Caco-2 (cell line): ENCODE data around the gene NDUFV1. TPM values are rescaled to one million over a fixed set of nuclear protein-coding genes. Genes with fewer than 3 reads are reported as not detected.

Experiments
- BruUV-seq: library from RNA; stranded (reverse); fragments of 400-500 nt; replicated peaks from 2 replicates; lab custom pipeline; 2021; lab: Mats Ljungman, UMichigan
- CTCF ChIA-PET: fragments of 300-600 bp; sonication (Branson Sonifier 250); formaldehyde crosslinking; loops from one replicate; lab custom pipeline; 2022; ENCODE audit warnings: antibody characterized with exemption; lab: Charles Lee
- POLR2A ChIA-PET: fragments of 300-600 bp; sonication (Branson Sonifier 250); formaldehyde crosslinking; loops from one replicate; lab custom pipeline; 2022; ENCODE audit warnings: antibody characterized with exemption; lab: Charles Lee
- DNase-seq, 2 experiments: peaks; one replicate each; pipeline versions ENCODE4 v3.0.0 to v3.0.0-alpha.2; 2020 to 2022
- H3K27me3 ChIP-seq: replicated peaks from 2 replicates; pipeline ENCODE4 v1.6.0; 2011; ENCODE audit warnings: low read length; ENCODE audit not compliant: control insufficient read depth, insufficient read depth
- H3K36me3 ChIP-seq: 2 replicates; pipeline ENCODE4 v1.5.1; 2011; ENCODE audit warnings: low read length; ENCODE audit not compliant: control insufficient read depth, insufficient read depth
- H3K4me1 ChIP-seq: fragments of 250-450 bp; sonication (Bioruptor Pico); 2 replicates; pipeline ENCODE4 v1.5.1; 2020; ENCODE audit warnings: mild to moderate bottlenecking
- H3K4me3 ChIP-seq: 2 replicates; pipeline ENCODE4 v1.5.1; 2011; ENCODE audit warnings: low read depth, mild to moderate bottlenecking, control low read depth, low read length
- H3K9me3 ChIP-seq: fragments of 250-450 bp; sonication (Bioruptor Pico); 2 replicates; pipeline ENCODE4 v1.5.1; 2020; ENCODE audit warnings: mild to moderate bottlenecking, moderate library complexity
- H3K27ac Mint-ChIP-seq: one replicate; pipeline ENCODE4 v1.8.0; 2022; ENCODE audit warnings: mixed read lengths; ENCODE audit not compliant: unreplicated experiment
- H3K27me3 Mint-ChIP-seq: one replicate; pipeline ENCODE4 v1.8.0; 2022; ENCODE audit warnings: mixed read lengths; ENCODE audit not compliant: insufficient read depth, unreplicated experiment
- H3K36me3 Mint-ChIP-seq: one replicate; pipeline ENCODE4 v1.8.0; 2022; ENCODE audit warnings: mild to moderate bottlenecking, mixed read lengths; ENCODE audit not compliant: insufficient read depth, unreplicated experiment
- H3K4me1 Mint-ChIP-seq: one replicate; pipeline ENCODE4 v1.8.0; 2022; ENCODE audit warnings: low read depth, mixed read lengths; ENCODE audit not compliant: unreplicated experiment
- H3K4me3 Mint-ChIP-seq: one replicate; pipeline ENCODE4 v1.8.0; 2022; ENCODE audit warnings: mild to moderate bottlenecking, moderate library complexity, mixed read lengths; ENCODE audit not compliant: unreplicated experiment
- H3K9me3 Mint-ChIP-seq: one replicate; pipeline ENCODE4 v1.8.0; 2022; ENCODE audit warnings: mixed read lengths; ENCODE audit not compliant: unreplicated experiment
- CTCF ChIP-seq, 2 experiments: fragments of 200-600 bp in 1 of 2; IDR thresholded peaks; 1 replicate in 1 of 2; 2 replicates in 1 of 2; pipeline versions ENCODE4 v1.5.1 to v1.8.0; 2011 to 2022; ENCODE audit warnings: antibody characterized with exemption in 1 of 2, control low read depth in 1 of 2, inconsistent platforms in 1 of 2, low read depth in 1 of 2, low read length in 1 of 2, mild to moderate bottlenecking in 1 of 2, moderate library complexity in 1 of 2; ENCODE audit not compliant: insufficient read depth in 1 of 2, severe bottlenecking in 1 of 2, unreplicated experiment in 1 of 2
- intact Hi-C: fragments of 100-400 bp; cut with micrococcal nuclease; formaldehyde crosslinking; loops from one replicate; pipeline ENCODE4 v1.10.0; 2022; ENCODE audit not compliant: unreplicated experiment
- total RNA-seq: library from RNA; stranded (reverse); gene quantifications from 2 replicates; pipeline ENCODE4 v1.2.3, GENCODE V29; 2022

NDUFV1 gene
- total RNA-seq, 1 experiment from 2014 or later = 358 TPM

DNA sequence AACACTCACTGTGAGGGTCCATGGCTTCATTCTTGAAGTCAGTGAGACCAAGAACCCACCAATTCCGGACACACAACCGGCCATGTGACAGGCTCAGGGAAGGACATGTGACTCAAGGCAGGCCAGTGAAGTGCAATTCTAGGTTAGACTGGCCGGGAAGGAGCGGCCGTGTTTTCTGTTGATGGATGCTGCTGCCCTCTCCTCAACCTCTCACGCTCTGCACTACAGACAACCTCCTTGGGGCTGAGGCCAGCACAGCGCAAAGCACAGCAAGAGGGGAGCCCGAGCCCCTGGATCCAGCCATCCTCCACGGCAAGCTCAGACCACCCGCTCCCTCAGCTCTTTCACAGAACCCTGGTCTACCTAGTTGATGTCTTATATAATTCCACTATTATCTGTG lies 20.2 kb downstream of the NDUFV1 start:
- Histone ChIP-seq H3K4me1 (peaks cover 11% of the 10 kb centered on the region), H3K4me3 (no peak overlapping the region), H3K27me3 (no peaks in the 10 kb centered on the region), H3K9me3 (no peaks in the 10 kb centered on the region), H3K36me3 (no peaks in the 10 kb centered on the region)
- CTCF ChIA-PET = interaction anchor here (0.6 to 1.2 kb wide), 5 partner anchors 13 to 245 kb away, joined by 3 to 5 read pairs (median 3); no protein-coding TSS in a partner anchor
- H3K36me3 Mint-ChIP-seq = peaks cover 25% of the 10 kb centered on the region
- H3K4me3 Mint-ChIP-seq = no peak overlapping the region
- no peak overlapping the region for H3K27ac Mint-ChIP-seq
- no peak for TF ChIP-seq CTCF (IDR thresholded peaks at IDR 0.05; ENCODE audit: insufficient read depth in 1 of 2, low read depth in 1 of 2, low read length in 1 of 2, severe bottlenecking in 1 of 2, unreplicated experiment in 1 of 2)
- DNase-seq = no peak
- H3K27me3 Mint-ChIP-seq = no peaks in the 10 kb centered on the region
- intact Hi-C loops = no loop called here
- peaks cover 4% of the 10 kb centered on the region for H3K4me1 Mint-ChIP-seq
- POLR2A ChIA-PET = no interaction called here
- peaks cover 9% of the 10 kb centered on the region for H3K9me3 Mint-ChIP-seq
- no TSS peak for BruUV-seq

GRCh38 chr11:67627441-67627811 lies 20.7 kb downstream of the NDUFV1 start:
- Histone ChIP-seq H3K9me3 (no peaks in the 10 kb centered on the region), H3K4me3 (no peak overlapping the region), H3K27me3 (no peaks in the 10 kb centered on the region), H3K4me1 (peaks cover 11% of the 10 kb centered on the region), H3K36me3 (no peaks in the 10 kb centered on the region)
- BruUV-seq = no TSS peak
- CTCF ChIA-PET = interaction anchor here (0.7 to 1.0 kb wide), 3 partner anchors 72 to 246 kb away, joined by 3 read pairs; no protein-coding TSS in a partner anchor
- intact Hi-C loops = no loop called here
- H3K9me3 Mint-ChIP-seq = peaks cover 9% of the 10 kb centered on the region
- peaks cover 26% of the 10 kb centered on the region for H3K36me3 Mint-ChIP-seq
- H3K27me3 Mint-ChIP-seq = no peaks in the 10 kb centered on the region
- TF ChIP-seq CTCF (IDR thresholded peaks at IDR 0.05; ENCODE audit: insufficient read depth in 1 of 2, low read depth in 1 of 2, low read length in 1 of 2, severe bottlenecking in 1 of 2, unreplicated experiment in 1 of 2) = no peak
- H3K27ac Mint-ChIP-seq = no peak overlapping the region
- DNase-seq = no peak
- H3K4me3 Mint-ChIP-seq = peak overlapping the region; percentile 17
- POLR2A ChIA-PET = no interaction called here
- H3K4me1 Mint-ChIP-seq = peaks cover 7% of the 10 kb centered on the region

- BruUV-seq = no TSS peak
- intact Hi-C loops = no loop called here
- Histone ChIP-seq H3K4me3 (no peak overlapping the region), H3K4me1 (peaks cover 11% of the 10 kb centered on the region), H3K27me3 (no peaks in the 10 kb centered on the region), H3K36me3 (no peaks in the 10 kb centered on the region), H3K9me3 (no peaks in the 10 kb centered on the region)
- ChIA-PET POLR2A (no interaction called here), CTCF (interaction anchor here (0.6 to 3.0 kb wide), 10 partner anchors 14 to 597 kb away, joined by 3 to 51 read pairs (median 3); no protein-coding TSS in a partner anchor)
- H3K9me3 Mint-ChIP-seq = peaks cover 9% of the 10 kb centered on the region
- no peak for TF ChIP-seq CTCF (IDR thresholded peaks at IDR 0.05; ENCODE audit: insufficient read depth in 1 of 2, low read depth in 1 of 2, low read length in 1 of 2, severe bottlenecking in 1 of 2, unreplicated experiment in 1 of 2)
- H3K36me3 Mint-ChIP-seq = peaks cover 26% of the 10 kb centered on the region
- no peak overlapping the region for H3K27ac Mint-ChIP-seq
- peaks cover 7% of the 10 kb centered on the region for H3K4me1 Mint-ChIP-seq
- peak overlapping the region; percentile 17 for H3K4me3 Mint-ChIP-seq
- no peaks in the 10 kb centered on the region for H3K27me3 Mint-ChIP-seq
- DNase-seq = no peak
Measured at GRCh38 chr11:67627812-67628624, 21.3 kb downstream of the NDUFV1 start.
